Renal cortex interstitium (tissue), 11 donors: ENCODE data around the gene LARP4. TPM values are rescaled to one million over a fixed set of nuclear protein-coding genes. Genes with fewer than 3 reads are reported as not detected.
"Not testable (repeated sequence)": the region's sequence is repeated elsewhere in the genome, so short reads cannot be mapped to it uniquely, and the experiment has no call there.

Experiments used
- DNase-seq, 11 donors: peaks; one replicate each; pipeline ENCODE4 v3.0.0-alpha.2; 2013; ENCODE audit warnings: low read depth in 9 of 11, low spot score in 4 of 11; ENCODE audit errors: extremely low read depth in 1 of 11
- polyA plus RNA-seq, 3 donors: library from polyadenylated mRNA; unstranded; fragments of 120-200 nt; gene quantifications; one replicate each; pipeline ENCODE4 v1.2.1, GENCODE V29; 2013; ENCODE audit not compliant: insufficient read length in 3 of 3

Gene LARP4
- polyA plus RNA-seq, 3 donors: 37.2 to 46.4 (median 45.4) TPM

GRCh38 chr12:50514526-50515276 lies 114.0 kb downstream of the LARP4 start:
- no peak for DNase-seq

- no peak for DNase-seq
These were observed 114.9 kb downstream of the LARP4 start for GRCh38 chr12:50515587-50515986.

- DNase-seq: no peak
These were observed 116.8 kb downstream of the LARP4 start for GRCh38 chr12:50517421-50518048.

DNA sequence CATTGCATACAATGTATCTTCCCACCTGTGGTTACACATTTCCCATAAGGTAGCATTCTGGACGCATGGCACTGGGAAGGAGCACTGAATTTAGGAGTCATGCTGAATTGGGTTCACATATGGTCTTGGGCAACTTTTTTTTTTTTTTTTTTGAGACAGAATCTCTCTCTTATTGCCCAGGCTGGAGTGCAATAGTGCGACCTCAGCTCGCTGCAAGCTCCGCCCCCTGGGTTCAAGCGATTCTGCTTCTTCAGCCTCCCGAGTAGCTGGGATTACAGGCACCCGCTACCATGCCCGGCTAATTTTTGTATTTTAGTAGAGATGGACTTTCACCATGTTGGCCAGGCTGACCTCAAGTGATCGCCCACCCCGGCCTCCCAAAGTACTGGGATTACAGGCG lies 117.4 kb downstream of the LARP4 start:
- DNase-seq: no peak

GRCh38 chr12:50519353-50519752 lies 118.7 kb downstream of the LARP4 start:
- no peak for DNase-seq

- DNase-seq: no peak
These were observed 119.9 kb downstream of the LARP4 start for GRCh38 chr12:50520416-50521207.

GRCh38 chr12:50521781-50522180 lies 121.1 kb downstream of the LARP4 start:
- not testable (repeated sequence) for DNase-seq

DNA sequence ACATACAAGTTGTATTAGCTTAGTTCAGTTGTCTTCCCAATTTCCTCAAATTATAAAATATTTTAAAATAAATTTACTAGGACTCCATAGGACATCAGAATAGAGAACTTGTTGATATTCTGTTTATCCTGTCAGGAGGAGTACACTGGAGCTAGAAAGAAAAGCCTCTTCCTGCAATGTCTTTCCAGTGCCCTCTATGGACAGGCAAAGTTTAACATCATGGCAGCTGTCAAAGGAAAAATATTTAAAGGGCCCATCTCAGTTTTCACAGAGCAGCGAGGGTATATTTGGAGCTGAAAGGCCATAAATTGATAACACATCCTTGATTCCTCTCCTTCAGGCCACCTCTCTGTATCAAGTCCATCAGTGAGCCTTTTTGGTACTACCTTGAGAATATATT lies 123.1 kb downstream of the LARP4 start:
- no peak for DNase-seq

- DNase-seq: no peak
These were observed 123.9 kb downstream of the LARP4 start for GRCh38 chr12:50524621-50525020.

DNA sequence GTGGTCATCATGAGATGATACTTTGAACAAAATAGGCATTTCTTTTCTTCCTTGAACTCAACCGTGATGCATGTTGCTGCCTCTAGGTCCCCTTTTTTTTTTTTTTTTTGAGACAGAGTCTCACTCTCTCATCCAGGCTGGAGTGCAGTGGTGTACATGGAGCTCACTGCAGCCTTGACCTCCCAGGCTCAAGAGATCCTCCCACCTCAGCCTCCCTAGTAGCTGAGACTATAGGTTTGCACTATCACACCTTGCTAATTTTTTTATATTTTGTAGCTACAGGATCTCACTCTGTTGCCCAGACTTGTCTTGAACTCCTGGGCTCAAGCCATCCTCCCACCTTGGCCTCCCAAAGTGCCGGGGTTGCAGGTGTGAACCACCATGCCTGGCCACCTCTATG lies 124.7 kb downstream of the LARP4 start:
- DNase-seq: no peak

GRCh38 chr12:50527359-50527726 lies 126.7 kb downstream of the LARP4 start:
- no peak for DNase-seq

- DNase-seq: no peak
These were observed 128.1 kb downstream of the LARP4 start for GRCh38 chr12:50528800-50529199.

GRCh38 chr12:50529345-50529744 lies 128.7 kb downstream of the LARP4 start:
- no peak for DNase-seq

Other genes starting within 250 kb of the LARP4 start
- gene CERS5, start 233.5 kb upstream of the LARP4 start, polyA plus RNA-seq: 10 to 100 TPM; 71.0 to 83.0 (median 80.7) TPM
- gene LIMA1, start 117.4 kb upstream of the LARP4 start, polyA plus RNA-seq: 10 to 100 TPM; 76.3 to 97.0 (median 83.8) TPM
- under 1 TPM; 0.14 to 0.56 (median 0.25) TPM for gene FAM186A, start 4.3 kb upstream of the LARP4 start, polyA plus RNA-seq
- gene DIP2B, start 104.1 kb downstream of the LARP4 start, polyA plus RNA-seq: 10 to 100 TPM; 23.5 to 25.9 (median 23.9) TPM